Calu3 (cell line): ENCODE results near the gene CXCR5. TPM values are rescaled to one million over a fixed set of nuclear protein-coding genes. Genes with fewer than 3 reads are reported as not detected.
A peak's percentile ranks its signal among the peaks of the same experiment; 100 is the strongest.

Experiments used
- BruUV-seq: library from RNA; stranded (reverse); fragments of 400-500 nt; replicated peaks from 2 replicates; lab custom pipeline; 2021; lab: Mats Ljungman, UMichigan
- CTCF ChIA-PET: fragments of 300-600 bp; sonication (Branson Sonifier 250); formaldehyde crosslinking; loops from one replicate; lab custom pipeline; 2022; ENCODE audit warnings: antibody characterized with exemption; lab: Charles Lee
- DNase-seq: peaks from one replicate; pipeline ENCODE4 v3.0.0; 2022
- H3K27ac Mint-ChIP-seq: one replicate; pipeline ENCODE4 v1.8.0; 2022; ENCODE audit warnings: mixed read lengths; ENCODE audit not compliant: unreplicated experiment
- H3K27me3 Mint-ChIP-seq: one replicate; pipeline ENCODE4 v1.8.0; 2022; ENCODE audit warnings: mixed read lengths; ENCODE audit not compliant: unreplicated experiment
- H3K36me3 Mint-ChIP-seq: one replicate; pipeline ENCODE4 v1.8.0; 2022; ENCODE audit warnings: mild to moderate bottlenecking, moderate library complexity, mixed read lengths; ENCODE audit not compliant: insufficient read depth, unreplicated experiment
- H3K4me1 Mint-ChIP-seq: one replicate; pipeline ENCODE4 v1.8.0; 2022; ENCODE audit warnings: mild to moderate bottlenecking, low read depth, mixed read lengths; ENCODE audit not compliant: unreplicated experiment
- H3K4me3 Mint-ChIP-seq: one replicate; pipeline ENCODE4 v1.8.0; 2022; ENCODE audit warnings: mild to moderate bottlenecking, low read depth, moderate library complexity, mixed read lengths; ENCODE audit not compliant: unreplicated experiment
- H3K9me3 Mint-ChIP-seq: one replicate; pipeline ENCODE4 v1.8.0; 2022; ENCODE audit warnings: low read depth, mixed read lengths; ENCODE audit not compliant: unreplicated experiment
- intact Hi-C: fragments of 100-400 bp; cut with micrococcal nuclease; formaldehyde crosslinking; loops from one replicate; pipeline ENCODE4 v1.10.0; 2022; ENCODE audit not compliant: unreplicated experiment
- total RNA-seq: library from RNA; stranded (reverse); gene quantifications from 2 replicates; pipeline ENCODE4 v1.2.3, GENCODE V29; 2022
- TF ChIP-seq, protein P1 (sequence below): fragments of 200-600 bp; IDR thresholded peaks from one replicate; pipeline ENCODE4 v1.8.0; 2022; ENCODE audit warnings: antibody characterized with exemption; ENCODE audit not compliant: unreplicated experiment

The CXCR5 gene
- total RNA-seq, 1 experiment from 2014 or later: not detected

DNA sequence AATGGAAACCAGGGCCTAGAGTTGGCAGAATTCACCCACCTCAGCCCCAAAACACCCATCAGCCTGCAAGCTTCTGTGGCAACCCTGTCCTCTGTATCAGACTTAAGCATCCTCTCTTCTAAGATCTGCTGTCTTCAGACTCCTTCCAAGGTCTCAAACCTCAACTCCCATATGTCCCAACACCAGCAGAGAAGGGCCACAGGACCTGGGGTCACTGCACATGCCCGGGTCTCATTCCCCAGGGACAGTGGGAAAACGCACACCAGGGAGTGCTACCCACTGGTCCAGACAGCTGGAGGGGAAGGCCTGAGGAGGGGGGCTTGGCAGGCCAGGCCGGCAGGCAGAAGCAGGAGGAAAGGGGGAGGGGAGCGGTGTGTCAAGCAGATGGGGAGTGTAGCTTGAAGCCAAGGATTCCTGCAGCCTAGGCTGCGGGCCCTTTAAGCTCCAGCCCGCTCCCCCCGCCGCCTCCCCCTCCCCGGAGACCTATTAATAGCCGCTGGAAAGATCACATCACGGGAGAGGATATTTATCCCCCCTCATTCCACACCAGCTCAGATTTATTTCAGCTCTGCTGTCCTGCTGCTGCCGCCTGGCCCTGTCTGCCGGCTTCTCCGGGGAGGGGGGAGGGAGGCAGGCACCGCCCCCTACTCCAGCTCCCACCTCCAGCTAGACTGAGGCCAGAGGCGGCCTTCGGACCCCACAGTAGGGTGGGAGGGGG, 25.4 kb downstream of the CXCR5 start:
- CTCF ChIA-PET: interaction anchor here (0.6 to 3.1 kb wide), 5 partner anchors 14 to 97 kb away, joined by 3 to 10 read pairs (median 7); partner anchors contain the start of gene BCL9L
- TF ChIP-seq, protein P1, sequence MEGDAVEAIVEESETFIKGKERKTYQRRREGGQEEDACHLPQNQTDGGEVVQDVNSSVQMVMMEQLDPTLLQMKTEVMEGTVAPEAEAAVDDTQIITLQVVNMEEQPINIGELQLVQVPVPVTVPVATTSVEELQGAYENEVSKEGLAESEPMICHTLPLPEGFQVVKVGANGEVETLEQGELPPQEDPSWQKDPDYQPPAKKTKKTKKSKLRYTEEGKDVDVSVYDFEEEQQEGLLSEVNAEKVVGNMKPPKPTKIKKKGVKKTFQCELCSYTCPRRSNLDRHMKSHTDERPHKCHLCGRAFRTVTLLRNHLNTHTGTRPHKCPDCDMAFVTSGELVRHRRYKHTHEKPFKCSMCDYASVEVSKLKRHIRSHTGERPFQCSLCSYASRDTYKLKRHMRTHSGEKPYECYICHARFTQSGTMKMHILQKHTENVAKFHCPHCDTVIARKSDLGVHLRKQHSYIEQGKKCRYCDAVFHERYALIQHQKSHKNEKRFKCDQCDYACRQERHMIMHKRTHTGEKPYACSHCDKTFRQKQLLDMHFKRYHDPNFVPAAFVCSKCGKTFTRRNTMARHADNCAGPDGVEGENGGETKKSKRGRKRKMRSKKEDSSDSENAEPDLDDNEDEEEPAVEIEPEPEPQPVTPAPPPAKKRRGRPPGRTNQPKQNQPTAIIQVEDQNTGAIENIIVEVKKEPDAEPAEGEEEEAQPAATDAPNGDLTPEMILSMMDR: no peak
- no peaks in the 10 kb centered on the region for H3K9me3 Mint-ChIP-seq
- H3K36me3 Mint-ChIP-seq: peaks cover 74% of the 10 kb centered on the region
- H3K4me3 Mint-ChIP-seq: peak overlapping the region; percentile 78
- H3K27ac Mint-ChIP-seq: peak overlapping the region; percentile 84
- no peak for DNase-seq
- BruUV-seq: no TSS peak
- intact Hi-C loops: no loop called here
- H3K4me1 Mint-ChIP-seq: peaks cover 30% of the 10 kb centered on the region
- H3K27me3 Mint-ChIP-seq: no peaks in the 10 kb centered on the region

DNA sequence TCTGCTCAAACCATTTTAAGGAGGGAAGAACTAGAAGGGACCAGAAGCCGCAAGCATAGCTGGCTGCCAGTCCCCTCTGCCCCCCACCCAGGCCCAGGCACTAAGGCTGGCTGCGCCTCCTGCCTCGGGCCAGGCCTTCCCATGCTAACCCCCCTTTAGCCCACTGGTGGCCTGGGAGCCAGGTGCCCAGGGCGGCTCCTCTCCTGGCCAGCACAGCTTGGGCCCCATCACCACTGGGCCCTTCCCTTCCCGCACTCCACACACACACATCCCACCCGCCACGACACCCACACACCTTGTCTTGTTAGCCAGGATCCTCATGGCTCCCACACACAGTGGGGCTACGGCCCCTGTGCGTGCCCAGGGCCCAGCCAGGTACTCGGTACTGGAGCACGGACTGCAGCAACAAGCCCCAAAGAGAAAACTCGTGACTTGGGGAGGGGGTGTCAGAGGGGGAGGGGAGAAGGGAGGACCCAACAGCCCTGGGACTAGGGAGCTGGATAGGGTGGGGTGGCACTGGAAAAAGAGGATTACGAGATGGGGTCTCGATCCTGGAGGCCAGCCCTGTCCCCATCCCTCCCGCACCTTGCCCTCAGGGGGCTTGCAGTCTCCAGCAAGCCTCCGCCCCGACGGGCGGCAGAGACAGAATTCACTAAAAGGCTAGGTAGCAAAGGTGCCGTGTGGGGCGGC, 26.1 kb downstream of the CXCR5 start:
- peaks cover 36% of the 10 kb centered on the region for H3K4me1 Mint-ChIP-seq
- H3K27me3 Mint-ChIP-seq: no peaks in the 10 kb centered on the region
- H3K4me3 Mint-ChIP-seq: peak overlapping the region; percentile 78
- TF ChIP-seq, protein P1: no peak
- H3K9me3 Mint-ChIP-seq: no peaks in the 10 kb centered on the region
- no TSS peak for BruUV-seq
- intact Hi-C loops: no loop called here
- no peak for DNase-seq
- H3K36me3 Mint-ChIP-seq: peaks cover 81% of the 10 kb centered on the region
- peak overlapping the region; percentile 84 for H3K27ac Mint-ChIP-seq
- CTCF ChIA-PET: interaction anchor here (1.5 to 3.1 kb wide), 3 partner anchors 15 to 18 kb away, joined by 7 to 10 read pairs (median 7); partner anchors contain the start of gene BCL9L

DNA sequence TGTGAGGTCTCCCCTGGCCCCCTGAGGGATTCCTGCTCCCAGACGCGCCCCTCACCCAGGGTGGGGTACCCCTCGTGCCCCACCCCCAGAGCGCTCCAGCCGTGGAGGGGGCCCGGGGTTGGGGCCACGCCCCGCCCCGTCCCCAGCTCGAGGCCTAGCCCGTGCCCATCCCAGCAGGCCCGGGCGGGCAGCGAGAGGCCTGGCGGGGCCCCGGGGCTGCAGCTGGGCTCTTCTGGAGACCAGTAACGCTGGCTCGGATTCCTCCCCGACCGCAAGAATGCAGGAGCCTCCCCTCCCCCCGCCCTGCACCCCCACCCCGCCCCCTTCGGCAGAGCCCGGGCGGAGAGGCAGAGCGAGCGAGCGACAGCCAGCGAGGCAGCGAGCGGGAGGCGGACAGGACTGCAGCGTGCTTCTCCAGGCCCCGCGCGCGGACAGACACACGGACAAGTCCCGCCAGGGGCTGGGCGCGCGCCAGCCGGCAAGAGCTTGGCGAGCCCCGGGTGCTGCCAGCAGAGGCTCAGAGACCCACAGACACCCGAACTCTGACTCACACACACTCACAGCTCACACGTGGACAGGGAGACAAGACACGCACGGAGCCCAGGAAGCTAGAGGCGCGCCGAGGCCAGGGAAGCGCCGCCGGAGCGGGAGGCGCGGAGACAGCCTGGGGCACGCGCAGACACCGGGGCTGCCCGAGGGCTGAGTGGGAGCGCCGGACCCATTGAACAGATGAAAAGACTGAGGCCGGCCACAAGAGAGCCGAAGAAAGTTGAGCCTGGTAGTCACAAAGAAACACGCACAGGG, 26.8 kb downstream of the CXCR5 start:
- Mint-ChIP-seq H3K27ac (peak overlapping the region; percentile 95), H3K4me1 (peaks cover 43% of the 10 kb centered on the region), H3K4me3 (peak overlapping the region; percentile 78), H3K36me3 (peaks cover 86% of the 10 kb centered on the region), H3K9me3 (no peaks in the 10 kb centered on the region), H3K27me3 (no peaks in the 10 kb centered on the region)
- CTCF ChIA-PET: interaction anchor here (0.7 to 3.4 kb wide), 6 partner anchors 12 to 784 kb away, joined by 3 to 10 read pairs (median 7); partner anchors contain the start of gene BCL9L
- DNase-seq: peak; percentile 76
- TF ChIP-seq, protein P1: no peak
- intact Hi-C loops: no loop called here
- BruUV-seq: no TSS peak
